ENCODE data around the gene AMER1. TPM values are rescaled to one million over a fixed set of nuclear protein-coding genes. Genes with fewer than 3 reads are reported as not detected.
A peak's percentile ranks its signal among the peaks of the same experiment; 100 is the strongest.

The AMER1 gene
- total and polyA plus RNA-seq, 7 experiments from 2014 or later, result 0.05 to 6.6 (median 4.4) TPM

DNA sequence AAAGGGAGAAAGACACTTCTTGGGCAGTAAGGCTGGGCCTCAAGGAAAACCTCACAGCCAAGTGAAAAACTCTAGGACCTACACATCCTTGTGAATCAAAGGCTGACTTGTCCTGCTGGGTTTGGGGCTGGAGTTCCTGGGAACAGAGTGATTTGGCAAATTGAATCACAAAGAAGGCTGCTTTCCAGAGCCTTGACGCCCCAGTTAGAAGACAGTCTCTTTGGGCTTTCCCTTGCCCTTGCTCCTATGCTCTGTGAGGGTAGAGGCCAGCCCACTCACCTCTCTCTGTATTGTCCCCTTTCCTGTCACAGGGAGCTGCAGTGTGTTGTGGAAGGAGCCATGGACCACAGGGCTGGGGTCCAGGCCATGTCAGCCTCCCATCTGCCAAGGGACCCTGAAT is 9.6 kb downstream of the AMER1 start:
- POLR2A ChIA-PET, result no interaction called here
- Mint-ChIP-seq H3K4me3 (no peak overlapping the region), H3K4me1 (peaks cover 0 to 7% (median 0%) of the 10 kb centered on the region in 7 donors), H3K27ac (peak overlapping the region in 1 of 9 donors; percentile 33), H3K36me3 (peaks cover 4 to 18% (median 11%) of the 10 kb centered on the region in 5 donors), H3K9me3 (peaks cover 0 to 2% (median 0%) of the 10 kb centered on the region in 11 donors), H3K27me3 (no peaks in the 10 kb centered on the region)
- no peaks in the 10 kb centered on the region for H3K9me3 ChIP-seq (ENCODE audit: control insufficient read depth in 2 of 3, low read length in 3 of 3)
- H3K4me1 ChIP-seq (ENCODE audit: control insufficient read depth in 2 of 2, insufficient read depth in 2 of 2, low read length in 2 of 2), result no peaks in the 10 kb centered on the region
- no peak for ATAC-seq
- CTCF ChIA-PET, result no interaction called here
- no peak for DNase-seq
- intact Hi-C loops (cut with micrococcal nuclease), result no loop called here
- H3K36me3 ChIP-seq (ENCODE audit: control insufficient read depth in 2 of 3, insufficient read depth in 3 of 3, low read length in 3 of 3), result peaks cover 0 to 18% (median 0%) of the 10 kb centered on the region in 3 experiments
- H3K4me3 ChIP-seq (ENCODE audit: low read length), result no peak overlapping the region
- no peaks in the 10 kb centered on the region for H3K27me3 ChIP-seq (ENCODE audit: control insufficient read depth in 2 of 2, insufficient read depth in 2 of 2, low read length in 2 of 2)
- no peak overlapping the region for H3K27ac ChIP-seq (ENCODE audit: low read depth, low read length)

GRCh38 chrX:64192673-64193072 is 12.8 kb downstream of the AMER1 start:
- ATAC-seq, result no peak
- Mint-ChIP-seq H3K4me3 (no peak overlapping the region), H3K27me3 (no peaks in the 10 kb centered on the region), H3K9me3 (peaks cover 0 to 2% (median 0%) of the 10 kb centered on the region in 11 donors), H3K4me1 (peaks cover 0 to 1% (median 0%) of the 10 kb centered on the region in 7 donors), H3K36me3 (peaks cover 4 to 24% (median 11%) of the 10 kb centered on the region in 5 donors), H3K27ac (no peak overlapping the region)
- no peaks in the 10 kb centered on the region for H3K9me3 ChIP-seq (ENCODE audit: control insufficient read depth in 2 of 3, low read length in 3 of 3)
- no peaks in the 10 kb centered on the region for H3K4me1 ChIP-seq (ENCODE audit: control insufficient read depth in 2 of 2, insufficient read depth in 2 of 2, low read length in 2 of 2)
- H3K4me3 ChIP-seq (ENCODE audit: low read length), result no peak overlapping the region
- no peaks in the 10 kb centered on the region for H3K27me3 ChIP-seq (ENCODE audit: control insufficient read depth in 2 of 2, insufficient read depth in 2 of 2, low read length in 2 of 2)
- CTCF ChIA-PET, result no interaction called here
- no peak overlapping the region for H3K27ac ChIP-seq (ENCODE audit: low read depth, low read length)
- no peak for DNase-seq
- intact Hi-C loops (cut with micrococcal nuclease), result no loop called here
- peaks cover 0 to 18% (median 0%) of the 10 kb centered on the region in 3 experiments for H3K36me3 ChIP-seq (ENCODE audit: control insufficient read depth in 2 of 3, insufficient read depth in 3 of 3, low read length in 3 of 3)
- POLR2A ChIA-PET, result no interaction called here

- H3K4me1 ChIP-seq (ENCODE audit: control insufficient read depth in 2 of 2, insufficient read depth in 2 of 2, low read length in 2 of 2), result no peaks in the 10 kb centered on the region
- Mint-ChIP-seq H3K27ac (no peak overlapping the region), H3K4me3 (no peak overlapping the region), H3K27me3 (no peaks in the 10 kb centered on the region), H3K4me1 (peaks cover 0 to 1% (median 0%) of the 10 kb centered on the region in 7 donors), H3K9me3 (peaks cover 0 to 2% (median 0%) of the 10 kb centered on the region in 11 donors), H3K36me3 (peaks cover 4 to 24% (median 11%) of the 10 kb centered on the region in 5 donors)
- DNase-seq, result no peak
- no peaks in the 10 kb centered on the region for H3K9me3 ChIP-seq (ENCODE audit: control insufficient read depth in 2 of 3, low read length in 3 of 3)
- no peaks in the 10 kb centered on the region for H3K27me3 ChIP-seq (ENCODE audit: control insufficient read depth in 2 of 2, insufficient read depth in 2 of 2, low read length in 2 of 2)
- POLR2A ChIA-PET, result no interaction called here
- no peak overlapping the region for H3K4me3 ChIP-seq (ENCODE audit: low read length)
- CTCF ChIA-PET, result interaction anchor here (0.6 kb wide), 1 partner anchor 232 kb away, joined by 5 read pairs; no protein-coding TSS in a partner anchor
- intact Hi-C loops (cut with micrococcal nuclease), result no loop called here
- peaks cover 0 to 18% (median 0%) of the 10 kb centered on the region in 3 experiments for H3K36me3 ChIP-seq (ENCODE audit: control insufficient read depth in 2 of 3, insufficient read depth in 3 of 3, low read length in 3 of 3)
- no peak for ATAC-seq
- H3K27ac ChIP-seq (ENCODE audit: low read depth, low read length), result no peak overlapping the region
Observed at GRCh38 chrX:64192040-64192439, 13.5 kb downstream of the AMER1 start.

DNA sequence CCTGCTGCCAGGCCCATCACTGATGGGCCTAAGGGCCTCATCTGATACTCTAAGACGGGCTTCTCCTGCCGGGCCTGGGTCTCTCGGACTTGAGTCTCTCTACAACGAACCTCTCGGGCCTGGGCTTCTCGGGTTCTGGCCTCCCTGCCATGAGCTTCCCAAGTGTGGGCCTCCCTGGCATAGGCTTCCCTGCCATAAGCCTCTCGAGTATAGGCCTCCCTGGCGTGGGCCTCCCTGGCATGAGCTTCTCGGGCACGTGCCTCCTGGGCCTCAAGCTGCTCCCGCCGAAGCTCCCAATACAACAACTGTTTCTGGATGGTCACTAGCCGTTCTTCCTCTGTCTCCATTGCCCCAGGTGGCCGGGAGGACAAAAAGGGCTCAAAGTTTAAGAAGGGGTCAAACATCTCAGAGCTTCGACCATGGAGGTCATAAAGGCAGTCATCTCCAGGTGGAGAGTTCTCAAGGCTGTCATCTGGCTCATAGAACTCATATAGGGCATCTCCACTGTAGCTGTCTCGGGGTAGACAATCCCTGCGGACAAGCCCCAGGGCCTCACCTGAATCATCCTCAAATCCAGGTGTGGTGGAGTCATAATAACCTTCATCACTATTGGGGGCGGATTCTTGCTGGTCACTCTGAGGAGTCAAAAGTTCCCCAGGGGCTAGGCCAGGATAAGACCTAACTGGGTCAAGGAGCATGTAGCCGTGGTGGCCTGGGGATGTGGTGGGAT is 14.1 kb downstream of the AMER1 start:
- peaks cover 0 to 18% (median 0%) of the 10 kb centered on the region in 3 experiments for H3K36me3 ChIP-seq (ENCODE audit: control insufficient read depth in 2 of 3, insufficient read depth in 3 of 3, low read length in 3 of 3)
- Mint-ChIP-seq H3K9me3 (peaks cover 0 to 2% (median 0%) of the 10 kb centered on the region in 11 donors), H3K4me1 (no peaks in the 10 kb centered on the region), H3K36me3 (peaks cover 4 to 24% (median 11%) of the 10 kb centered on the region in 5 donors), H3K27me3 (no peaks in the 10 kb centered on the region), H3K4me3 (no peak overlapping the region), H3K27ac (no peak overlapping the region)
- H3K4me1 ChIP-seq (ENCODE audit: control insufficient read depth in 2 of 2, insufficient read depth in 2 of 2, low read length in 2 of 2), result no peaks in the 10 kb centered on the region
- H3K4me3 ChIP-seq (ENCODE audit: low read length), result no peak overlapping the region
- intact Hi-C loops (cut with micrococcal nuclease), result no loop called here
- no peaks in the 10 kb centered on the region for H3K27me3 ChIP-seq (ENCODE audit: control insufficient read depth in 2 of 2, insufficient read depth in 2 of 2, low read length in 2 of 2)
- ChIA-PET POLR2A (no interaction called here), CTCF (interaction anchor here (0.6 kb wide), 1 partner anchor 232 kb away, joined by 5 read pairs; no protein-coding TSS in a partner anchor)
- no peak for DNase-seq
- no peak for ATAC-seq
- no peak overlapping the region for H3K27ac ChIP-seq (ENCODE audit: low read depth, low read length)
- no peaks in the 10 kb centered on the region for H3K9me3 ChIP-seq (ENCODE audit: control insufficient read depth in 2 of 3, low read length in 3 of 3)

- Mint-ChIP-seq H3K27ac (no peak overlapping the region), H3K4me1 (no peaks in the 10 kb centered on the region), H3K36me3 (peaks cover 4 to 29% (median 11%) of the 10 kb centered on the region in 5 donors), H3K4me3 (no peak overlapping the region), H3K9me3 (peaks cover 0 to 2% (median 0%) of the 10 kb centered on the region in 11 donors), H3K27me3 (no peaks in the 10 kb centered on the region)
- peaks cover 0 to 18% (median 0%) of the 10 kb centered on the region in 3 experiments for H3K36me3 ChIP-seq (ENCODE audit: control insufficient read depth in 2 of 3, insufficient read depth in 3 of 3, low read length in 3 of 3)
- ATAC-seq (no peak), DNase-seq (no peak)
- no peaks in the 10 kb centered on the region for H3K9me3 ChIP-seq (ENCODE audit: control insufficient read depth in 2 of 3, low read length in 3 of 3)
- no peaks in the 10 kb centered on the region for H3K27me3 ChIP-seq (ENCODE audit: control insufficient read depth in 2 of 2, insufficient read depth in 2 of 2, low read length in 2 of 2)
- intact Hi-C loops (cut with micrococcal nuclease), result no loop called here
- no peak overlapping the region for H3K4me3 ChIP-seq (ENCODE audit: low read length)
- H3K27ac ChIP-seq (ENCODE audit: low read depth, low read length), result no peak overlapping the region
- ChIA-PET POLR2A (no interaction called here), CTCF (no interaction called here)
- H3K4me1 ChIP-seq (ENCODE audit: control insufficient read depth in 2 of 2, insufficient read depth in 2 of 2, low read length in 2 of 2), result no peaks in the 10 kb centered on the region
Observed at GRCh38 chrX:64190136-64190740, 15.3 kb downstream of the AMER1 start.

DNA sequence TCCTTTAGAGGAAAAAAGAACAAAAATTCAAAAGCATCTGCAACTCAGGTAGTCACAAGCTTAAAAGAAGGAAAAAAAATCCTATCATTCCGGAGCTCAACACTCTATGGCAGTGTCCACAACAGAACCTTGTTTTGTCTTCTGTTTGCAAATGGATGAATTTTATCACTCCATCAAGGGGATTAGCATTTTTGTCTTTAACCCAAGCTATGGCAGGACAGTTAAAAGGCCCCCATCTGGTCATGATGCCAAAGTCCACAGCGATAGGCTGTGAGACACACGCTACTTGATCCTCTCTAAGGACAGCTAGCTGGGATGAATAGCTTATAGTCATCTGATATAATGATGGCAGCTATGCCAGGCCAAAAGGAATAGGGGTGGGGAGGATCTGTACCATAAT is 16.6 kb downstream of the AMER1 start:
- Mint-ChIP-seq H3K9me3 (peaks cover 0 to 2% (median 0%) of the 10 kb centered on the region in 11 donors), H3K27ac (no peak overlapping the region), H3K36me3 (peaks cover 4 to 29% (median 11%) of the 10 kb centered on the region in 5 donors), H3K4me3 (no peak overlapping the region), H3K27me3 (no peaks in the 10 kb centered on the region), H3K4me1 (no peaks in the 10 kb centered on the region)
- no peak overlapping the region for H3K4me3 ChIP-seq (ENCODE audit: low read length)
- CTCF ChIA-PET, result interaction anchor here (0.6 to 0.7 kb wide), 2 partner anchors 97 to 1926 kb away, joined by 3 to 5 read pairs; no protein-coding TSS in a partner anchor
- POLR2A ChIA-PET, result interaction anchor here (0.6 kb wide), 1 partner anchor 321 kb away, joined by 4 read pairs; no protein-coding TSS in a partner anchor
- no peaks in the 10 kb centered on the region for H3K4me1 ChIP-seq (ENCODE audit: control insufficient read depth in 2 of 2, insufficient read depth in 2 of 2, low read length in 2 of 2)
- H3K36me3 ChIP-seq (ENCODE audit: control insufficient read depth in 2 of 3, insufficient read depth in 3 of 3, low read length in 3 of 3), result peaks cover 0 to 18% (median 0%) of the 10 kb centered on the region in 3 experiments
- no peaks in the 10 kb centered on the region for H3K27me3 ChIP-seq (ENCODE audit: control insufficient read depth in 2 of 2, insufficient read depth in 2 of 2, low read length in 2 of 2)
- ATAC-seq (no peak), DNase-seq (no peak)
- intact Hi-C loops (cut with micrococcal nuclease), result no loop called here
- H3K9me3 ChIP-seq (ENCODE audit: control insufficient read depth in 2 of 3, low read length in 3 of 3), result no peaks in the 10 kb centered on the region
- H3K27ac ChIP-seq (ENCODE audit: low read depth, low read length), result no peak overlapping the region

Measured in naive thymus-derived CD4-positive, alpha-beta T cell (primary cell).